DMS79 treated with DMSO at 0.1 percent for 48 hours (cell line): ENCODE measurements around the gene HERC4.
A peak's percentile ranks its signal among the peaks of the same experiment; 100 is the strongest.

Experiments
- DNase-seq: peaks from one replicate; lab custom pipeline; 2025; lab: John Stamatoyannopoulos, UW

Gene HERC4

DNA sequence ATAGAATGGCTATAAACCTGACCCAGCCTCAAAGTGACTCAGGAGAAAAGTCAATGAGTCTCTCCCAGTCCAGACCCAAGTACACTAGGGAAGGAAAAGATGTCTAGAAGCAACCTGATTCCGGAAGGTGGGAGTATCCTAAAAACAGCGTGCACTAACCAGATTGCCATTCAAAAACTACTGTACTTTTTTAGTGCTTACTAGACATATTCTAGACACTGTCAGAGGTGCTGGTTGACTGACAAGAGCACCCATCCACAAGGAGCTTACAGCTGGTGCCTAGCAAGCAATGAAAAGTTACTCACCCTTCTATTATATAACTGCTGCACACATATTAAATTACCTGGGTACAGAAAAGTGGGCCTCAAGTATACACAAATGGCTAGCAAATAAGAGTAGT, 109.6 kb downstream of the HERC4 start:
- no peak for DNase-seq

GRCh38 chr10:67959839-67960476, 115.1 kb downstream of the HERC4 start:
- DNase-seq: no peak

DNA sequence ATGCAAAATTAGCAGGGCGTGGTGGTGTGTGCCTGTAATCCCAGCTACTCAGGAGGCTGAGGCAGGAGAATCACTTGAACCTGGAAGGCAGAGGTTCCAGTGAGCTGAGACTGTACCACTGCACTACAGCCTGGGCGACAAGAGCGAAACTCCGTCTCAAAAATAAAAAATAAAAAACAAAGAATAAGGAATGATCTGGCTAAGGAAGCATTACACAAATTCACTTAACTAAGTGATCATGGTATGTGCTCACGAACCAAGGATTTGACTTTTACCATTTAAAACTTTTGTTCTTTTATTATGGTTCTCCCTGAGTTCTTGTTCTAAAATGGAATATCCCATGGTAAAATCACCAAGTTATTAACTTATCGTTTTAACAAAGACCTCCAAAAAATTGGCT, 119.5 kb downstream of the HERC4 start:
- DNase-seq: no peak

DNA sequence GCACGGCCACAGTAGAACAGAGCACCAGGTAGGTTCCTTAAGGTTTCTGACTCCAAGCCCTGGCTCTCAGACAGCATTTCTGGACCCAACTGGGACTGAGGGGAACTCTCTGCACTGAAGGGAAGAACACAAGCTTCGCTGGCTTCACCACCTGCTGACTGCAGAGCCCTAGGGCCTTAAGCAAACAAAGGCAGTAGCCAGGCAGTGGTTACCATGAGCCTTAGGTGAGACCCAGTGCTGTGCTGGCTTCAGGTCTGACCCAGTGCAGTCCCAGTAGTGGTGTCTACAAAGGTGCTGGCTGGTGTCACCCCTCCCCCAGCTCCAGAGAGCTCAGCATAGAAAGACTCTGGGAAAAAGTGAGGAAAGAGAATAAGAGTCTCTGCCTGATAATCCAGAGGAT, 131.2 kb downstream of the HERC4 start:
- no peak for DNase-seq

DNA sequence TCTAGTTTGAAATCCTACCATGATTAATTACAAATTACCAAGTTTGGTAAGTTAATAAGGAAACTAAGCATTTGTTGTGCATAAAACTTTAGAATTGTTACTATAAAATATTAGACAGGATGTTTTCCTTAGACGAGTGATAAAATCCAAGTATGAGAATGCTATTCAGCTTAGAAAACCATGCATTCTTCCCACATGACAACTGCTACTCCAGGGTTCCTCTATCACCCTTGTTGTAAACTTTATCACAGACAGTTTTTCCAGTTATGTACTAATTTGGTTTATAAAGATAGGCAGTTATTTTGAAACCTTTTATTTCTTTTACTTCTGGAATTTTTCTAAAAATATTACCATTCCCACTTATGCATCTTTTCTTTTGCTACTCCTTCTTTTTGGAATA, 138.7 kb downstream of the HERC4 start:
- no peak for DNase-seq

DNA sequence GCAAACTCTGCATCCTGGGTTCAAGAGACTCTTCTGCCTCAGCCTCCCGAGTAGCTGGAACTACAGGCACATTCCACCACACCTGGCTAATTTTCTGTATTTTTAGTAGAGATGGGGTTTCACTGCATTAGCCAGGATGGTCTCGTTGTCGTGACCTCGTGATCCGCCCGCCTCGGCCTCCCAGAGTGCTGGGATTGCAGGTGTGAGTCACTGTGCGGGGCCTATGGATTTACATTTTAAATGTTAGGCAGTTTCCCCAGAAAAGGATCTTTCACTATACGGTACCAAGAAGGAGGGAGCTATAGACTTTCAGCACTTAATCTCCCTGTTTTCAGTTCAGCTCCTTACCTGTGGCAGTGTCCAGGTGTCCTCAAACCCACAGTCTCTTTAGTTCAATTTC, 139.9 kb downstream of the HERC4 start:
- no peak for DNase-seq

DNA sequence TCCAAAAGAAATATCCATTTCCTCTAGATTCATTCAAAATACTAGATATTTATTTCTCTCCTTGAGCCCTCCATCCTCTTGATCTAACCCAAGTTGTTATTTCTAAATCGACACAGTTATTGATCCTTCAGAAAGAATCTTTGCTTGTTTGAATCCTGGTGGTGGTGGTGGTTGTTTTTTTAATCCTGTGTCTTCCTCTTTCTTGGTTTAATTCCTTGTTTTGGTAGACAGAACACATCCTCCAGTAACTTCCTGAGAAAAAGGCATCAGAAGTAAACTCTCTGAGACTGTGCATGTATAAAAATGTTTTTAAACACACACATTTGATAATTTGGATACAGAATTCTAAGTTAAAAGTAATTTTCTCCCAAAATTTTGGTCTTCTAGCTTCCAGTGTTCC, 140.7 kb downstream of the HERC4 start:
- no peak for DNase-seq

DNA sequence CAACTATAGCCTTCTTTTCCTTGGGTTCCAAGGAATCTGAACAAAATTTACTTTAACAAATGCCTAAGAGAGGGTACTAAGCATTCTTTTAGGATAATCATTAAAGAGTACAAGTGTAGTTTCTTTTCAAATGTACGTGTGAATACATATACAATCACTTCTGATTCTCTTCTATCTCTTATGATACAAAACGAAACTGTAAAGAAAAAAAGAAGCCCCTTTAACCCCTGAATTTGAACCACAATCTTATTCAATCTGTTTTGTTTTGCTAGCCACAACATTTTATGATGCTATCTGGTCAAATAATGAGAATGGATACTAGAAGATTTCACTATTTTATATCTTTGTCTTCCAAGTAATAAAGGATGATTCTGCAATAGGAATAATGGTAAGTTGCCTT, 141.9 kb downstream of the HERC4 start:
- no peak for DNase-seq

DNA sequence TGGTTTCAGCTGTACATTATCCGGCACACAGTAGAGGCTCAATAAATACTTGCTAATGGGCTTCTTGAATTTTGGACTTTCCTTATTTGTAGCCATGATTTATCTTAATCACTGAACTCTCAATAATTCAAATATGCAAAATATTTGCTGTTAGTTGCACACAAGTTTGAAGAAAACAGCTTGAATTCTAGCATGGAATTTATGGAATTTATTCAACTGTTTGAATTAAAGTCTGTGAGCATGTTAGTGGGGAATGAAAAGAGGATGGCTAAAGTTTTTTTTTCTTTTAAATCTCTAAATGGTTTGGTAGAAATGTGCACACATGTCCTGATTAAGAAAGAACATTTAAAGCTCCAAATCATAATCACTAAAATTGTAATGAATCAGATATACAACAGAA, 148.1 kb downstream of the HERC4 start:
- DNase-seq: no peak

GRCh38 chr10:67925449-67926005, 149.6 kb downstream of the HERC4 start:
- no peak for DNase-seq

GRCh38 chr10:67924136-67924535, 150.9 kb downstream of the HERC4 start:
- no peak for DNase-seq

- DNase-seq: no peak
Measured at GRCh38 chr10:67923551-67923950, 151.5 kb downstream of the HERC4 start.

GRCh38 chr10:67921065-67921464, 154.0 kb downstream of the HERC4 start:
- DNase-seq: no peak

- no peak for DNase-seq
Measured at GRCh38 chr10:67917679-67918078, 157.4 kb downstream of the HERC4 start.

- no peak for DNase-seq
Measured at GRCh38 chr10:67917169-67917568, 157.9 kb downstream of the HERC4 start.

DNA sequence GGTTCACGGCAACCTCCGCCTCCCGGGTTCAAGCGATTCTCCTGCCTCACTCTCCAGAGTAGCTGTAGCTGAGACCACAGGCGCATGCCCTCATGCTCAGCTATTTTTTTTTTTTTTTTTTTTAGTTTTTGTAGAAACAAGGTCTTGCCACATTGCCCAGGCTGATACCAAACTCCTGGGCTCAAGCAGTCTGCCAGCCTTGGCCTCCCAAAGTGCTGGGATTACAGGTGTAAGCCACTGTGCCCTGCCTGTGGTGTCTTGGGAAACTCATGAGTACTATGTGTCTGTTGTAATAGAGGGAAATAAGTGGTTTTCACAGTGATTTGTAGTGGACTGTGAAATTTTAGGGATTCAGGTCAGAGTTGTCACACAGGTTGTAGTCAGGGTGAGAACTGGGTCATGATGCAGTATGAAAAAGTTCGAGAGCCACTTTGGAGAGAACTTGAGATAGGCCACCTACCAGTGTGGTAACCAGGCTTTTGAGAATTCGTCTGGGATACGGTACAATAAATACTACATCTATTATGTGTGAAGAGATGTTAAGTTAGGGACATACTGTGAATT, 160.2 kb downstream of the HERC4 start:
- DNase-seq: no peak

GRCh38 chr10:67912331-67912946, 162.6 kb downstream of the HERC4 start:
- no peak for DNase-seq

GRCh38 chr10:67903581-67903980, 171.5 kb downstream of the HERC4 start:
- no peak for DNase-seq

DNA sequence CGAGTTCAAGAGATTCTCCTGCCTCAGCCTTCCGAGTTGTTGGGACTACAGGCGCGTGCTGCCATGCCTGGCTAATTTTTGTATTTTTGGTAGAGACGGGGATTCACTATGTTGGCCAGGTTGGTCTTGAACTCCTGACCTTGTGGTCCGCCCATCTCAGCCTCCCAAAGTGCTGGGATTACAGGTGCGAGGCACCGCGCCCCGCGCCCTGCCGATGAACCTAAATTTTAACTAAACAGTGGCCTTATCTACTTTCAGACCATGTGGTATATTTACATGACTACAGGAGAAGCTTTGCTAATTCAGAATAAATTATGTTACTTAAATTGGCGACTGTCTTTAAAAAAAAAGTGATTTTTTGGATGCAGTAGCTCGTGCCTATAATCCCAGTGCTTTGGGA, 181.4 kb downstream of the HERC4 start:
- no peak for DNase-seq

- DNase-seq: peak; percentile 22
Measured at GRCh38 chr10:67884842-67885670, 190.0 kb downstream of the HERC4 start.

DNA sequence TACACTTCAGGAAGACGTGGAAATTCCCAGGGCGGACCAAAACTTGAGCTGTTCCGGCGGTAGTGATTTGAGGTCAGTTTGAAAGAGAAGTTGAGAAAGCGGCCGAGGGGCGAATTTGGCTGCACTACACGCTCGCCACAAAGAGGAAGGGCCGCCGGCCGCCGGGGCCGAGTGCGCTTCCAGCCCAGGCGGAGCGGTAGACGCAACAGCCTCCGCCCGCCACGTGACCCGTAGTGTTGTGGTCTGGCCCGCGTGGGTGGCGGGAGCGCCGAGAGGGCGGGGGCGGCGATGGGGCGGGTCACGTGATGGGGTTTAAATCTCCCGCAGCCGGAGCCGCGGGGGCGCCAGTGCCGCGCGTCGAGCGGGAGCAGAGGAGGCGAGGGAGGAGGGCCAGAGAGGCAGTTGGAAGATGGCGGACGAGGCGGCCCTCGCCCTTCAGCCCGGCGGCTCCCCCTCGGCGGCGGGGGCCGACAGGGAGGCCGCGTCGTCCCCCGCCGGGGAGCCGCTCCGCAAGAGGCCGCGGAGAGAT, 190.7 kb downstream of the HERC4 start, which contains the start of gene SIRT1:
SIRT1 (plus strand) TSS at position 344 of the 529 bp plus-strand sequence; CDS start at position 410, 66 bp downstream.
- DNase-seq: peak; percentile 65

DNA sequence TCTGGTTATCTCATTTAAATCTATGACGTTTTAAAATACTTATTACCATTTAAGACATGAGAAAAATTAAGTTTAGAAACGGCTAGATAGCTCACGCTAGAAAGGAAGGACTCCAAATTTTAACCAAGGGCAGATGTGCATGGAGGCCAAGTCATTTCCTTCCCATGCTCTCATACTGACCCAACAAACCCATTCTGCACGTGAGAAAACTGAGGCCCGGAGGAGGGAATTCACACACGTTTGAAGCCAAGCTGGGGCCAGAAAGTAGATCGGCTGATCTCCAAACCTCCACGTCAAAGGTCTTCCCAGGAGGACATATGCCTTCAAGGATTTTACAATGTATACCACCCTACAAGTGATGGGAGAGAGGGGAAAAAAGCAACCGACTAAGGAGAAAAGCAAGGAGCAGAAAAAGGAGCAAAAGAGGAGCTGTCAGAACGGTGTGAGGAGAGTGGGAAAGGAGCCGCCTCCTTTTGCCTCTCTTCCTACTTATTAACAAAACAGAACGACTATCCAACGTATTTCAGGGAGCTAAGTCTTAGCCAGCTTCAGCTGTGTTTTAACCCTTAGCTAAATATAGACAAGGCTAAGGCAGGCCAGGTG, 191.3 kb downstream of the HERC4 start:
- DNase-seq: no peak
